ENCODE measurements around the gene LTBP1. TPM values are rescaled to one million over a fixed set of nuclear protein-coding genes. Genes with fewer than 3 reads are reported as not detected.

The LTBP1 gene
- total RNA-seq, 4 donors from 2014 or later = 15.8 to 56.7 (median 28.3) TPM

GRCh38 chr2:33370636-33371265, 424.0 kb downstream of the LTBP1 start:
- 89% methylated on average over 8 of the region's 8 CpGs for WGBS, 2 donors (ENCODE audit: low coverage in 1 of 2)
- H3K27ac ChIP-seq = no peak overlapping the region
- in situ Hi-C loops (cut with MboI; ENCODE audit: low pct_ligation_motif_present in 1 of 4, low pct_unique_long_range_greater_than_20kb in 1 of 4, low sequenced_read_pairs in 3 of 4) (loop anchor here in 3 of 4 donors (10.0 to 25.0 kb wide), 3 partner anchors 333 to 608 kb away; no protein-coding TSS in a partner anchor), intact Hi-C loops (cut with DNase I; ENCODE audit: low total_unique reads) (no loop called here)
- no peaks in the 10 kb centered on the region for H3K36me3 ChIP-seq
- H3K9me3 ChIP-seq = no peaks in the 10 kb centered on the region
- TF ChIP-seq POLR2A (IDR thresholded peaks at IDR 0.05) (no peak), POLR2AphosphoS5 (IDR thresholded peaks at IDR 0.05) (no peak), EP300 (IDR thresholded peaks at IDR 0.05; ENCODE audit: low read depth) (no peak), CTCF (IDR thresholded peaks at IDR 0.05) (no peak)
- H3K4me1 ChIP-seq = no peaks in the 10 kb centered on the region
- no peak for DNase-seq
- H3K27me3 ChIP-seq = no peaks in the 10 kb centered on the region
- no peak overlapping the region for H3K4me3 ChIP-seq

- Histone ChIP-seq H3K36me3 (no peaks in the 10 kb centered on the region), H3K9me3 (no peaks in the 10 kb centered on the region), H3K27ac (no peak overlapping the region), H3K4me1 (no peaks in the 10 kb centered on the region), H3K27me3 (no peaks in the 10 kb centered on the region), H3K4me3 (no peak overlapping the region)
- intact Hi-C loops (cut with DNase I; ENCODE audit: low total_unique reads) = no loop called here
- no peak for TF ChIP-seq POLR2A (IDR thresholded peaks at IDR 0.05)
- TF ChIP-seq CTCF (IDR thresholded peaks at IDR 0.05) = no peak
- TF ChIP-seq POLR2AphosphoS5 (IDR thresholded peaks at IDR 0.05) = no peak
- TF ChIP-seq EP300 (IDR thresholded peaks at IDR 0.05; ENCODE audit: low read depth) = no peak
- 86 to 92% methylated on average over 5 to 8 of the region's 8 CpGs for WGBS, 2 donors (ENCODE audit: low coverage in 1 of 2)
- in situ Hi-C loops (cut with MboI; ENCODE audit: low pct_ligation_motif_present in 1 of 4, low pct_unique_long_range_greater_than_20kb in 1 of 4, low sequenced_read_pairs in 3 of 4) = loop anchor here in 3 of 4 donors (10.0 to 25.0 kb wide), 3 partner anchors 334 to 609 kb away; no protein-coding TSS in a partner anchor
- DNase-seq = no peak
These were observed 424.7 kb downstream of the LTBP1 start for GRCh38 chr2:33371304-33372090.

- Histone ChIP-seq H3K27me3 (no peaks in the 10 kb centered on the region), H3K27ac (no peak overlapping the region), H3K9me3 (no peaks in the 10 kb centered on the region), H3K36me3 (no peaks in the 10 kb centered on the region), H3K4me3 (no peak overlapping the region), H3K4me1 (no peaks in the 10 kb centered on the region)
- TF ChIP-seq EP300 (IDR thresholded peaks at IDR 0.05; ENCODE audit: low read depth) (no peak), CTCF (IDR thresholded peaks at IDR 0.05) (peak; percentile 71 to 83 (median 78))
- intact Hi-C loops (cut with DNase I; ENCODE audit: low total_unique reads) (no loop called here), in situ Hi-C loops (cut with MboI; ENCODE audit: low pct_ligation_motif_present in 1 of 4, low pct_unique_long_range_greater_than_20kb in 1 of 4, low sequenced_read_pairs in 3 of 4) (loop anchor here in 3 of 4 donors (10.0 to 25.0 kb wide), 3 partner anchors 336 to 611 kb away; no protein-coding TSS in a partner anchor)
- no peak for DNase-seq
- 24 to 27% methylated on average over 5 of the region's 5 CpGs for WGBS, 2 donors (ENCODE audit: low coverage in 1 of 2)
These were observed 426.3 kb downstream of the LTBP1 start for GRCh38 chr2:33372940-33373553.

GRCh38 chr2:33373986-33374385, 427.2 kb downstream of the LTBP1 start:
- H3K27ac ChIP-seq = no peak overlapping the region
- DNase-seq = no peak
- in situ Hi-C loops (cut with MboI; ENCODE audit: low pct_ligation_motif_present in 1 of 4, low pct_unique_long_range_greater_than_20kb in 1 of 4, low sequenced_read_pairs in 3 of 4) = loop anchor here in 3 of 4 donors (10.0 to 25.0 kb wide), 3 partner anchors 337 to 612 kb away; no protein-coding TSS in a partner anchor
- no peaks in the 10 kb centered on the region for H3K9me3 ChIP-seq
- no peaks in the 10 kb centered on the region for H3K27me3 ChIP-seq
- no peaks in the 10 kb centered on the region for H3K4me1 ChIP-seq
- H3K4me3 ChIP-seq = no peak overlapping the region
- no peak for TF ChIP-seq EP300 (IDR thresholded peaks at IDR 0.05; ENCODE audit: low read depth)
- no peak for TF ChIP-seq CTCF (IDR thresholded peaks at IDR 0.05)
- no peak for TF ChIP-seq POLR2A (IDR thresholded peaks at IDR 0.05)
- no peak for TF ChIP-seq POLR2AphosphoS5 (IDR thresholded peaks at IDR 0.05)
- 80 to 87% methylated on average over 4 to 5 of the region's 5 CpGs for WGBS, 2 donors (ENCODE audit: low coverage in 1 of 2)
- H3K36me3 ChIP-seq = no peaks in the 10 kb centered on the region
- intact Hi-C loops (cut with DNase I; ENCODE audit: low total_unique reads) = no loop called here

Measured in transverse colon (tissue), 4 donors.